Stimulated activated CD8-positive, alpha-beta memory T cell treated with anti-CD3 and anti-CD28 coated beads, Interleukin-15, amount 100 ng/mL, for 48 hours (primary cell): ENCODE data around the gene LDHD.
"Not testable (repeated sequence)": the region's sequence is repeated elsewhere in the genome, so short reads cannot be mapped to it uniquely, and the experiment has no call there.

ENCODE experiments used
- DNase-seq, 2 donors: peaks; one replicate each; pipeline ENCODE4 v3.0.0-alpha.2; 2020; ENCODE audit warnings: low read depth in 2 of 2

Gene LDHD

GRCh38 chr16:75116081-75116910 lies at the start of gene LDHD:
Gene LDHD, minus strand, starts transcription at chr16:75116780. Its CDS starts 60 bp downstream, at chr16:75116720.
- DNase-seq, result no peak

GRCh38 chr16:75160386-75160785 lies 43.8 kb upstream of the LDHD start:
- no peak for DNase-seq

GRCh38 chr16:75152635-75153034 lies 36.1 kb upstream of the LDHD start:
- DNase-seq, result no peak

GRCh38 chr16:75151798-75152197 lies 35.2 kb upstream of the LDHD start:
- no peak for DNase-seq

GRCh38 chr16:75148311-75149195 lies 32.0 kb upstream of the LDHD start, which contains the start of gene ZFP1:
Gene ZFP1, plus strand, starts transcription at chr16:75148524. Its CDS starts 4,428 bp downstream, at chr16:75152952.
- DNase-seq, result peak; percentile 87 to 89

- DNase-seq, result no peak
Measured at GRCh38 chr16:75147968-75148310, 31.4 kb upstream of the LDHD start.

GRCh38 chr16:75143941-75144340 lies 27.4 kb upstream of the LDHD start:
- no peak for DNase-seq

GRCh38 chr16:75139498-75139897 lies 22.9 kb upstream of the LDHD start:
- DNase-seq, result no peak

GRCh38 chr16:75138636-75139035 lies 22.1 kb upstream of the LDHD start:
- no peak for DNase-seq

GRCh38 chr16:75138233-75138632 lies 21.7 kb upstream of the LDHD start:
- no peak for DNase-seq

GRCh38 chr16:75131081-75131480 lies 14.5 kb upstream of the LDHD start:
- no peak for DNase-seq

- no peak for DNase-seq
Measured at GRCh38 chr16:75130150-75130771, 13.7 kb upstream of the LDHD start.

GRCh38 chr16:75129421-75130149 lies 13.0 kb upstream of the LDHD start:
- not testable (repeated sequence) for DNase-seq

- no peak for DNase-seq
Measured at GRCh38 chr16:75127713-75128415, 11.3 kb upstream of the LDHD start.

GRCh38 chr16:75122609-75123008 lies 6.0 kb upstream of the LDHD start:
- DNase-seq, result no peak

GRCh38 chr16:75121949-75122568 lies 5.5 kb upstream of the LDHD start:
- no peak for DNase-seq

- DNase-seq, result no peak
Measured at GRCh38 chr16:75120253-75120652, 3.7 kb upstream of the LDHD start.

- no peak for DNase-seq
Measured at GRCh38 chr16:75118943-75119539, 2.5 kb upstream of the LDHD start.

GRCh38 chr16:75116911-75117245 lies 298 bp upstream of the LDHD start:
- DNase-seq, result no peak
